ENCODE results near the gene NGFR.

- TF ChIP-seq POLR2AphosphoS5 (IDR thresholded peaks at IDR 0.05; ENCODE audit: borderline replicate concordance, low read depth, low read length) (no peak), EZH2 (IDR thresholded peaks at IDR 0.05) (no peak)
These were observed 50.0 kb downstream of the NGFR start for GRCh38 chr17:49545007-49545660.
